Stimulated activated CD8-positive, alpha-beta memory T cell treated with anti-CD3 and anti-CD28 coated beads, Interleukin-15, amount 100 ng/mL, for 1 hour (primary cell): ENCODE data around the gene TMED6.
A peak's percentile ranks its signal among the peaks of the same experiment; 100 is the strongest.
"Not testable (repeated sequence)": the region's sequence is repeated elsewhere in the genome, so short reads cannot be mapped to it uniquely, and the experiment has no call there.

Experiments
- DNase-seq: peaks from one replicate; pipeline ENCODE4 v3.0.0-alpha.2; 2020; ENCODE audit warnings: low read depth

Gene TMED6

GRCh38 chr16:69360070-69360469 is 8.5 kb upstream of the TMED6 start:
- DNase-seq = not testable (repeated sequence)

DNA sequence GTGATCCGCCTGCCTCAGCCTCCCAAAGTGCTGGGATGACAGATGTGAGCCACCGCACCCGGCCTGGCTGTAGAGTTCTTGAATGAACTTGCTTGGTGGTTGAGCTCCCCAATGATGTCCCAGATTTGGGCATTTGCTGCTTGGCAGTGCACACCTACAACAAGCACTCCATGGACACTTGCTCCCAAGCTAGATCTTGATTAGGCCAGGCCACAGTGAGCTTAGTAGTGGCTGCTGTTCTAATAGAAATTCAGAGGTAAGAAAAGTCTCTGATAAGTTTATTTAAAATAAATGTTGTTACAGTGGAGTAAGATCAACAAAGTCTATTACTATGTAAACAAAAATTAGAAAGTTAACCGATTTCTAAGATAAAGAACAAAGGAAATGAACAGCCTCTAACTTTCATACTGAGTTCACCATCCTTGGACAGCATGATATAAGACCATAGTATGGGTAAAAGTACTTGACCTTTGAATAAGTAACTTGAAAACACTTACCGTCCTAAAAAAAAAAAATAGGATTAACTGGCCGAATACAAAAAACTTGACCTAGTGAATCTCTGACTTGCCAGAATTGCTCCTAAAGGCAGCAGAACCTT is 951 bp downstream of the TMED6 start:
- no peak for DNase-seq

DNA sequence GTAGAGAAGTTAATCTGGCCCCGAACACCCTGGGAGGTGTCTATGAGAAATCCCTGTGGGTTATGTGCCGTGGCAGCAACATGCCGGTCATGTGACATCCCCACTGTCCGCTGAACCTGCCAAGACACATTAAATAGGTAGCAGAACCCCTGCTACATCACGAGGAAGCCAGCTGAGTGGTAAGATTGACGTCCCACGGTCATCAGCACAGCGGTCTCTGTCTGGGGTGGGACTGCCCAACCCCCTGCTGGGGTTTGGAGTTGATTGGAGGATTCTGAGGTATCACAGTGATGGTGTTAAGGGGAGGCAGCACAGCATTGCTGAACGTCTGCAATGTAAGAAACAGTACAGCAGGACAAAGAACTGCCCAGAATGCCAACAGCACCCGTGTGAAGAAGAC is 2.0 kb downstream of the TMED6 start:
- no peak for DNase-seq

DNA sequence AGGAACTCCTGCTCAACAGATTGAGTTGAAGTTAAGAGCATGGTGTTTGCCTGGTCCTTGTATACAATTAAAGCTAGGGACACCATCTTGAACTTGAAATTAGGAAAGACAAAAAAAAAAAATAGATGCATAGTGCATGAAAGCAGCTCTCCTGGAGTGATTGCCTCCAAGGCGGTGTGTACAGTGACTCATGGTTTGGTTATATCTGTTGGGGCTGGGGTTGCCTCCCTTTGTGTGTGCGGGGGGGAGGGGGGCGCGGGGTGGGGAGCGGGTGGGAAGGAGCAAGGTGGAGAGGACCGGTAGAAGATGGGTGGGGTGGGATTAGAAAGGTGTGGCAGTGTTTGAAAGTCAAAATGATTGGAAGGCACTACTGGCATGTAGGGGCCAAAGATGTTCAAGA is 3.4 kb downstream of the TMED6 start:
- DNase-seq = no peak

DNA sequence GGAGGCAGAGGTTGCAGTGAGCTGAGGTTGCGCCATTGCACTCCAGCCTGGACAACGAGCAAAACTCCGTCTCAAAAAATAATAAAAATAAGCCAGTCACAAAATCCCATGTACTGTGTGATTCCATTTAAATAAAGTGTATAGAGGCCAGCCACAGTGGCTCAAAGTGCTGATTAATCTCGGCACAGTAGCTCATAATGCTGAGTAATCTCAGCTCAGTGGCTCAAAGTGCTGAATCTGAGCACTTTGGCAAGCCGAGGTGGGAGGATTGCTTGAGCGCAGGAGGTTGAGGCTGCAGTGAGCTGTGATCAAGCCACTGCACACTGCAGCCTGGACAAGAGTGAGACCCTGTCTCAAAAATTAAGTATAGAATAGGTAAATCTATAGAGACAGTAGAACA is 4.9 kb downstream of the TMED6 start:
- DNase-seq = no peak

GRCh38 chr16:69345923-69346322 is 5.7 kb downstream of the TMED6 start:
- no peak for DNase-seq

GRCh38 chr16:69344171-69344570 is 7.4 kb downstream of the TMED6 start:
- DNase-seq = no peak

DNA sequence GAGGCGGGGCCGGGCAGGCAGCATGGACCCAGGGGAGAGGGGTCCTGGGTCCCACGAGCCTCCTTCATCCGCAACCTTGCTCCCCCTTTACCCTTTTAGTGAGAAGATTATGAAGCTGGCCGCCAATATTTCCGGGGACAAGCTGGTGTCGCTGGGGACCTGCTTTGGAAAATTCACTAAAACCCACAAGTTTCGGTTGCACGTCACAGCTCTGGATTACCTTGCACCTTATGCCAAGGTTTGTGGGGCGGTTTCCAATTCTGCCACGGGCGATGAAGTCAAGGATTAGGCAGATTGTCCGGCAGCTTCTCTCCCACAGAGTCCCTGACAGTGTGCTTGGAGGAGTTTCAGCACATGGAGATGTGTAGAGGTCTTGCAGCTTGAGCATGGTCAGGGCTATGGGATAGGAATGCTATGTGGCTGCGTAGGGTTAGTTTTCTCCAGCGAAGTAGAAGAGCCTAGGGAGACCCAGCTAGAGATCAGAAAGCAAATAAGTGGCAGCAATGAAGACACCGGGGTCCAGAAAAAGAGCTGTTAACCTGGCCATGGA is 11.4 kb downstream of the TMED6 start:
- no peak for DNase-seq

GRCh38 chr16:69339289-69340094 is 12.1 kb downstream of the TMED6 start, which contains the start of the genes COG8 and NIP7:
COG8 (minus strand) TSS chr16:69339564; CDS start chr16:69339552, 12 bp downstream.
NIP7 (plus strand) TSS chr16:69339772; CDS start chr16:69339830, 58 bp downstream.
- DNase-seq = peak; percentile 83

DNA sequence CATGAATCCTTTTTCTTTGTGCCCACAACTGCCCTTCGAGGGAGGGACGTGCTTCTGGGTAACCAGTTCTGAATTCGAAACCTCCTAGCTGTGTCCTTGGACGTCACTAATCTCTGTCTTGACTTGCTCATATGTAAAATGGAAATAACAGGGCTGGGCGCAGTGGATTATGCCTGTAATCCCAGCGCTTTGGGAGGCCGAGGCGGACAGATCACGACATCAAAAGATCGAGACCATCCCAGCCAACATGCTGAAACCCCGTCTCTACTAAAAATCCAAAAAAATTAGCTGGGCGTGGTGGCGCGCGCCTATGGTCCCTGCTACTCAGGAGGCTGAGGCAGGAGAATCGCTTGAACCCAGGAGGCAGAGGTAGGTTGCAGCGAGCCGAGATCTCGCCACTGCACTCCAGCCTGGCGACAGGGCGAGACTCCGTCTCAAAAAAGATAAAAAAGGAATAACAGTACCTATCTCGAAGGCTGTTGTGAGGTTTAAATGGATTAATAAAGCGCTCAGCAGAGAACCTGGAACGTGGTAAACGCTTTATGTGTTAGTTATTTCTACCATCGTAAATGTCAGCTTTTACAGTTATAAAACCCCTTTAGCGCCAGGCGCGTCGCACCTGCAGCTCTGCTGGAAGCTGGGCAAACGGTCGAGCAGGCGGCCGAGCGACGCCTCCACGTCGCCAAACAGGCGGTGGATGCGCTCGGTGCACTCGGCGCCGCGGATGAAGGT is 12.9 kb downstream of the TMED6 start:
- peak; percentile 34 for DNase-seq

DNA sequence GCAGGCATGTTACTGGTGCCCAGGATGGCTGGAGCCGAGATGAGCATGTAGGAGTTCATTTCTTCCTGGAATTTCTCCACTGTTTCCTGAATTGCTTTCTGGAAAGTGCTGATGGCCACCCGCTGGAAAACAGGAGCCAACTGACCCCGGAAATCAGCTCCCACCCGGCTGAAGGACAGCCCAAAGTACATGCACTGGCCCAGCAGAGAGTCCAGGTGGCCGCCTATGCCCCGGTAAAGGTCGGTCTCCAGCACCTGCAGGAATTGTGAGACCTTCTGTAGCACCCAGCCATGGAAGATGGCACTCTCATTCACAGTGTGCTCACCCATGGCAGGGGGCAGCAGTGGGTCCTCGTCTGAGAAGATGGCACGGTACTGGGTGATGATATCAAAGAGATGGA is 16.9 kb downstream of the TMED6 start:
- DNase-seq = no peak

GRCh38 chr16:69330286-69331109 is 21.1 kb downstream of the TMED6 start, which contains the start of gene PDF:
PDF (minus strand) TSS chr16:69330588; CDS start chr16:69330570, 18 bp downstream.
- DNase-seq = peak; percentile 52

GRCh38 chr16:69329369-69330285 is 22.0 kb downstream of the TMED6 start:
- DNase-seq = peak; percentile 22

- DNase-seq = no peak
Observed at GRCh38 chr16:69328854-69329316, 22.7 kb downstream of the TMED6 start.

DNA sequence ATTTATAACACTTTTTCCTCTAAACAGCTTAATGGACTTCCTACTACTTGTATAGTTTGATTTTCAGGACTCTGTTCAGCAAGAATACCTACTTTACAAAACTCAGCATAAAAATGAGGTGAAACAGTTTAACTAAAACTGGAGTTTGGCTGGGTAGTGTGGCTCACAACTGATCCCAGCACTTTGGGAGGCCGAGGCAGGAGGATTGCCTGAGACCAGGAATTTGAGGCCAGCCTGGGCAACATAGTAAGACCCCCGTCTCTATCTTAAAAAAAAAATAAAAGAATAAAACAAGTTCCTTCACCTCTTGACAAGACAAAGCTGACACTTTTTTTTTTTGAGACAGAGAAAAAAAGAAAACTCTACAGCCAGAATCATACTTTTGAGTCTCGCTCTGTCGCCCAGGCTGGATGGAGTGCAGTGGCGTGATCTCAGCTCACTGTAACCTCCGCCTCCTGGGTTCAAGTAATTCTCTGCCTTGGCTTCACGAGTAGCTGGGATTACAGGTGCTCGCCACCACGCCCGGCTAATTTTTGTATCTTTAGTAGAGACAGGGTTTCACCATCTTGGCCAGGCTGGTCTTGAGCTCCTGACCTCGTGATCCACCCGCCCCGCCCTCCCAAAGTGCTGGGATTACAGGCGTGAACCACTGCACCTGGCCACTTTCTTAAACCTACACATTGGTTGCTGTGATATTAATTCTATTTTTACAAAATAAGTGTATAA is 23.8 kb downstream of the TMED6 start:
- DNase-seq = no peak

- no peak for DNase-seq
Observed at GRCh38 chr16:69326172-69326873, 25.3 kb downstream of the TMED6 start.

GRCh38 chr16:69325784-69326171 is 25.8 kb downstream of the TMED6 start:
- DNase-seq = no peak

DNA sequence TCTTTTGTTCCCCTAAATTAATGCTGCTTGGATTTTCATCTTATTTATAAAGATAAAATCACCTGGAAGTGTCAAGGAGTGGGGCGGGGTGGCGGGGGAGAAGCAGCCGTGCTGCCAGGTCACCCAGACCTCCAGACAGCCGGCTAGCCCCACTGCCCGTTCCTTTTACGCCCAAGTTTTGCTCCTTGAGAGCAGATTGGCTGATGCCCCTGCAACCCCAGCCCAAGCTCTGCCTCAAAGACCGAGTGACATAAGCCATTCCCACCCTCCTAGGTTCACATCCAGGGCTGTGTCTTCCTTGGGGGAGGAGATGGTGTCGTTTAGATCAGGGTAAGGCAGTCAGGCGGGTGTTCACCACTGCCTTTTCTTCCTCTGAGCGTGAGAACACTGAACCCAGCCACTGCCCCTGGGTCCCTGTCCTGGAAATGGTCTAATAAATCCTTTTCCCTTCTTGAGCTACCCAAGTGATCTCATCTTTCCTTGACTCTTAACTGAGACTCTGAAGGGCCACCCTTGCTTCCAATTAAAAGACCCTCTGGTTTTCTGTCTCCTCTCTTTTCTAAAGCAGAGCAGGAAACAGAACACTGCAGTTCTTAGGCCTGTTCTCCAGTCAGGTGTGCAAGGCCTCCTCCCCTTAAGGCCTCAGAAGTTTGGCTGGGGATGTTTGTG is 26.9 kb downstream of the TMED6 start:
- no peak for DNase-seq
